Liver (tissue), 9 donors: Measurements from ENCODE around the gene VWA3B. TPM values are rescaled to one million over a fixed set of nuclear protein-coding genes. Genes with fewer than 3 reads are reported as not detected.
A peak's percentile ranks its signal among the peaks of the same experiment; 100 is the strongest.

ENCODE experiments used
- DNase-seq: peaks from one replicate; pipeline ENCODE4 v3.0.0-alpha.2; 2017; ENCODE audit warnings: low spot score
- H3K27ac ChIP-seq, 2 donors: one replicate each; pipeline ENCODE4 v1.7.0; 2013; ENCODE audit warnings: inconsistent platforms in 2 of 2, low read length in 2 of 2, control low read depth in 1 of 2, low read depth in 1 of 2, mild to moderate bottlenecking in 1 of 2
- H3K27me3 ChIP-seq, 4 donors: one replicate each; pipeline versions ENCODE4 v1.6.1 to v1.7.0; 2013; ENCODE audit warnings: low read length in 3 of 4, inconsistent platforms in 1 of 4, mild to moderate bottlenecking in 1 of 4, moderate library complexity in 1 of 4; ENCODE audit not compliant: control insufficient read depth in 4 of 4, insufficient read depth in 4 of 4
- H3K36me3 ChIP-seq, 4 donors: one replicate each; pipeline versions ENCODE4 v1.6.1 to v1.7.0; 2013; ENCODE audit warnings: low read length in 3 of 4, mild to moderate bottlenecking in 3 of 4, low read depth in 1 of 4, moderate library complexity in 1 of 4; ENCODE audit not compliant: control insufficient read depth in 4 of 4, insufficient read depth in 3 of 4
- H3K4me1 ChIP-seq, 4 donors: one replicate each; pipeline versions ENCODE4 v1.6.1 to v1.7.0; 2013; ENCODE audit warnings: low read length in 3 of 4, mild to moderate bottlenecking in 3 of 4, moderate library complexity in 1 of 4; ENCODE audit not compliant: control insufficient read depth in 4 of 4, insufficient read depth in 4 of 4
- H3K4me3 ChIP-seq, 3 donors: one replicate each; pipeline versions ENCODE4 v1.6.1 to v1.7.0; 2013; ENCODE audit warnings: low read length in 3 of 3, control low read depth in 1 of 3, low read depth in 1 of 3, mild to moderate bottlenecking in 1 of 3
- H3K9ac ChIP-seq, 2 donors: one replicate each; pipeline ENCODE4 v1.7.0; 2013; ENCODE audit warnings: low read length in 2 of 2, mild to moderate bottlenecking in 2 of 2, moderate library complexity in 2 of 2, control low read depth in 1 of 2, low read depth in 1 of 2
- H3K9me3 ChIP-seq, 4 donors: one replicate each; pipeline versions ENCODE4 v1.6.1 to v1.7.0; 2013; ENCODE audit warnings: low read length in 3 of 4; ENCODE audit not compliant: control insufficient read depth in 4 of 4
- EGR1 ChIP-seq, 2 donors: IDR thresholded peaks; 2 replicates each; pipeline ENCODE4 v1.6.1; 2016 to 2018; ENCODE audit warnings: antibody characterized with exemption in 2 of 2, low read depth in 2 of 2
- FOXA1 ChIP-seq: IDR thresholded peaks from 2 replicates; pipeline ENCODE4 v1.6.1; 2016; ENCODE audit warnings: antibody characterized with exemption
- FOXA2 ChIP-seq: IDR thresholded peaks from 2 replicates; pipeline ENCODE4 v1.6.1; 2016; ENCODE audit warnings: antibody characterized with exemption
- GABPA ChIP-seq, 2 donors: IDR thresholded peaks in 1 of 2; conservative IDR thresholded peaks in 1 of 2; 2 replicates each; pipeline ENCODE4 v1.6.1; 2016; ENCODE audit warnings: antibody characterized with exemption in 2 of 2, mild to moderate bottlenecking in 1 of 2, moderate library complexity in 1 of 2
- HNF4A ChIP-seq, 2 donors: conservative IDR thresholded peaks; 2 replicates each; pipeline ENCODE4 v1.6.1; 2016; ENCODE audit warnings: antibody characterized with exemption in 2 of 2, mild to moderate bottlenecking in 2 of 2
- HNF4G ChIP-seq: IDR thresholded peaks from 2 replicates; pipeline ENCODE4 v1.6.1; 2016; ENCODE audit warnings: antibody characterized with exemption
- JUND ChIP-seq, 2 donors: IDR thresholded peaks; 2 replicates each; pipeline ENCODE4 v1.6.1; 2016; ENCODE audit warnings: antibody characterized with exemption in 2 of 2
- NR2F2 ChIP-seq: IDR thresholded peaks from 2 replicates; pipeline ENCODE4 v1.6.1; 2016; ENCODE audit warnings: antibody characterized with exemption
- RAD21 ChIP-seq, 2 donors: IDR thresholded peaks; 2 replicates each; pipeline ENCODE4 v1.6.1; 2016; ENCODE audit warnings: antibody characterized with exemption in 2 of 2, mild to moderate bottlenecking in 2 of 2
- REST ChIP-seq: IDR thresholded peaks from 2 replicates; pipeline ENCODE4 v1.6.1; 2016; ENCODE audit warnings: antibody characterized with exemption, mild to moderate bottlenecking
- SP1 ChIP-seq: IDR thresholded peaks from 2 replicates; pipeline ENCODE4 v1.6.1; 2018; ENCODE audit warnings: antibody characterized with exemption, mild to moderate bottlenecking
- TAF1 ChIP-seq: conservative IDR thresholded peaks from 2 replicates; pipeline ENCODE4 v1.6.1; 2016; ENCODE audit warnings: antibody characterized with exemption, mild to moderate bottlenecking
- YY1 ChIP-seq: IDR thresholded peaks from 2 replicates; pipeline ENCODE4 v1.6.1; 2016; ENCODE audit warnings: antibody characterized with exemption, mild to moderate bottlenecking
- WGBS: extraction: QIAGEN DNeasy Blood & Tissue Kit; methylation state at CpG from one replicate; pipeline ENCODE4 v1.1.7; 2013; 5-methylcytosine and 5-hydroxymethylcytosine counted together
- polyA plus RNA-seq, 2 donors: library from polyadenylated mRNA; stranded (reverse) in 1 of 2; unstranded in 1 of 2; fragments of 200-250 nt in 1 of 2; fragments of >200 nt in 1 of 2; fragmentation: Nextera tagmentation in 1 of 2; extraction: Ambion mirVana in 1 of 2; gene quantifications; one replicate each; pipeline versions ENCODE4 v1.2.1 to v1.2.3, GENCODE V29; 2013 to 2015
- total RNA-seq, 2 donors: library from RNA; depleted of rRNA; stranded (reverse); fragments of >200 nt; gene quantifications; one replicate each; pipeline ENCODE4 v1.2.3, GENCODE V29; 2014
- TF ChIP-seq, protein P1 (sequence below): IDR thresholded peaks from 2 replicates; pipeline ENCODE4 v1.6.1; 2016; ENCODE audit warnings: antibody characterized with exemption
- TF ChIP-seq, protein P2 (sequence below): IDR thresholded peaks from 2 replicates; pipeline ENCODE4 v1.6.1; 2016; ENCODE audit warnings: antibody characterized with exemption
- donor health status: healthy.
- donor health status: healthy.
- donor health status: healthy.
- donor health status: healthy.
- donor health status: healthy.

The VWA3B gene
- total and polyA plus RNA-seq, 4 donors: 0.08 TPM; not detected in 3

DNA sequence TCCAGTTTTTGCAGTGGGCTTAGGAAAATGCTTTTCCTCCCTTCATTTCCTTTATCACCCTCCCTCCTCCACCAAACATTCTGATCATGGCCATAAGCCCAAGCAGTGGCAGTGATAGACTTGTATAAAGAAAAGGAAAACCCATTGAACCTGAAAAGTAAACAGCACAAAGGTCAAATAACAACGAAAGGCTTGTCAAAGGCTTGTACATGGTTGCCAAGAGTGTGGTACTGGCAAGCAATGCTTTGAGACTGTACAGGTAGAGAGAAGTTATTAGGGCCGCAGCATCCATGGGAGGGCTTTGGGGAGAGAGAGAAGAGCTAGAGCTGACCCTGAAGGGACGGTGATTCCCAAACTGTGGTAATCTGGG lies 2.1 kb upstream of the VWA3B start (continued):
- peak; percentile 63 to 65 for TF ChIP-seq RAD21 (IDR thresholded peaks at IDR 0.05)
- no peak for TF ChIP-seq NR2F2
- peak; percentile 72 for TF ChIP-seq YY1
- TF ChIP-seq JUND (IDR thresholded peaks at IDR 0.05): peak in 1 of 2 donors; percentile 43
- no peak for TF ChIP-seq GABPA (IDR thresholded peaks at IDR 0.05 in 1 of 2, conservative IDR thresholded peaks at IDR 0.05 in 1 of 2)
- TF ChIP-seq SP1: peak; percentile 87
- TF ChIP-seq HNF4A (conservative IDR thresholded peaks at IDR 0.05): peak; percentile 93

DNA sequence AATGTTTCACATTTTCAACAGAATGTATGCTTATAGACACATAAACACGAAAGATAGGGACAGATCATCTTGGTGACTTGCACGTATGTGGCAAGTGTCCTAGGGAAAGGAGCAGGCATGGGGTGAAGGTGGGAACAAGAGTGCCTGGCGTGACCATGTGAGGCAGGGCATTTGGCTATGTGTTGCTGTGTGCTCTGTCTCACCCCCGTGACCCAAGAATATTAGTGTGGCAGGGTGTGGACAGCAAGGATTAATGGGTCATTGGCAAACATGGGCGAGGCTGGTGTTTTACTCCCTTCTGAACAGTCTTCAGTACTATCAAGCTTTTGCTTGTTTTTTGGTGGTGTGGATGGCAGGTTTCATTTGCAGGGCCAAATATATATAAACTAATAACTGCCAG lies 1.3 kb upstream of the VWA3B start:
- DNase-seq: no peak
- Histone ChIP-seq H3K27me3 (no peaks in the 10 kb centered on the region), H3K9me3 (no peaks in the 10 kb centered on the region), H3K36me3 (no peaks in the 10 kb centered on the region), H3K4me1 (peaks cover 11 to 36% (median 26%) of the 10 kb centered on the region in 4 donors), H3K27ac (no peak overlapping the region), H3K9ac (no peak overlapping the region), H3K4me3 (no peak overlapping the region)
- 83% methylated on average over 5 of the region's 5 CpGs for WGBS
- TF ChIP-seq, protein P1, sequence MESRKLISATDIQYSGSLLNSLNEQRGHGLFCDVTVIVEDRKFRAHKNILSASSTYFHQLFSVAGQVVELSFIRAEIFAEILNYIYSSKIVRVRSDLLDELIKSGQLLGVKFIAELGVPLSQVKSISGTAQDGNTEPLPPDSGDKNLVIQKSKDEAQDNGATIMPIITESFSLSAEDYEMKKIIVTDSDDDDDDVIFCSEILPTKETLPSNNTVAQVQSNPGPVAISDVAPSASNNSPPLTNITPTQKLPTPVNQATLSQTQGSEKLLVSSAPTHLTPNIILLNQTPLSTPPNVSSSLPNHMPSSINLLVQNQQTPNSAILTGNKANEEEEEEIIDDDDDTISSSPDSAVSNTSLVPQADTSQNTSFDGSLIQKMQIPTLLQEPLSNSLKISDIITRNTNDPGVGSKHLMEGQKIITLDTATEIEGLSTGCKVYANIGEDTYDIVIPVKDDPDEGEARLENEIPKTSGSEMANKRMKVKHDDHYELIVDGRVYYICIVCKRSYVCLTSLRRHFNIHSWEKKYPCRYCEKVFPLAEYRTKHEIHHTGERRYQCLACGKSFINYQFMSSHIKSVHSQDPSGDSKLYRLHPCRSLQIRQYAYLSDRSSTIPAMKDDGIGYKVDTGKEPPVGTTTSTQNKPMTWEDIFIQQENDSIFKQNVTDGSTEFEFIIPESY: no peak
- TF ChIP-seq HNF4A (conservative IDR thresholded peaks at IDR 0.05): no peak
- TF ChIP-seq GABPA (IDR thresholded peaks at IDR 0.05 in 1 of 2, conservative IDR thresholded peaks at IDR 0.05 in 1 of 2): no peak
- no peak for TF ChIP-seq REST
- TF ChIP-seq FOXA2: no peak
- TF ChIP-seq, protein P2, sequence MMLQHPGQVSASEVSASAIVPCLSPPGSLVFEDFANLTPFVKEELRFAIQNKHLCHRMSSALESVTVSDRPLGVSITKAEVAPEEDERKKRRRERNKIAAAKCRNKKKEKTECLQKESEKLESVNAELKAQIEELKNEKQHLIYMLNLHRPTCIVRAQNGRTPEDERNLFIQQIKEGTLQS: no peak
- TF ChIP-seq JUND (IDR thresholded peaks at IDR 0.05): no peak
- no peak for TF ChIP-seq EGR1 (IDR thresholded peaks at IDR 0.05; ENCODE audit: low read depth in 2 of 2)
- no peak for TF ChIP-seq NR2F2
- TF ChIP-seq RAD21 (IDR thresholded peaks at IDR 0.05): no peak

DNA sequence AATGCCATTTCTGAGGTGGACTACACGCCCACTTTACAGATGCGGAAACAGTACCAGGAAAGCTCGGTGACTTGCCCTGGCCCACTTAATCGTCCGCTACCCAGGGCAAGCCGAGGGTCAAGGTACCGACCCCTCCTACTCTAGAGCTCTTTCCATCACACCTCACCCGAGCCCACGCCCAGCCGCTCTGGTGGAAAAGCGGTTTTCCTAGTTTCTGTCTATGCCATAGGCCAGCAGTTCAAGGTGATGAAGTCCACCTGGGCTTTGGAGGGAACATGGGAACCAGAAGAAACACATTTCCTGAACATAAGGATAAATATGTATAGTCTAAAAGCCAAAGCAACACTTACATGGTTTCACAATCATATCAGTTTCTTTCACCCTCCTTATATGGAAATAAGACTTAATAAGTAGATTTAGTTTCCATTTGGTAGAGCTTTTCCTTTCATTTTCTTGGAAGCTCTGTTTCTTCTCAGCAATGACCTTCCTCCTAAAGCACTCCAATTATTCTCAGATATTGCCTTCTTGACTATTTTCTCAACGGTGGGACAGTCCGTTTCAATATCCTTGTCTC lies 567 bp downstream of the VWA3B start:
- Histone ChIP-seq H3K27ac (no peak overlapping the region), H3K4me1 (peaks cover 11 to 36% (median 26%) of the 10 kb centered on the region in 4 donors), H3K36me3 (no peaks in the 10 kb centered on the region), H3K27me3 (no peaks in the 10 kb centered on the region), H3K4me3 (peak overlapping the region in 1 of 3 donors; percentile 48), H3K9ac (no peak overlapping the region), H3K9me3 (no peaks in the 10 kb centered on the region)
- 54% methylated on average over 13 of the region's 13 CpGs for WGBS
- DNase-seq: no peak
- TF ChIP-seq EGR1 (IDR thresholded peaks at IDR 0.05; ENCODE audit: low read depth in 2 of 2) (no peak), SP1 (no peak), REST (no peak), FOXA2 (no peak), HNF4G (no peak), RAD21 (IDR thresholded peaks at IDR 0.05) (no peak), TAF1 (no peak), GABPA (IDR thresholded peaks at IDR 0.05 in 1 of 2, conservative IDR thresholded peaks at IDR 0.05 in 1 of 2) (no peak), FOXA1 (no peak)
- TF ChIP-seq, protein P1: no peak
